SU-DHL-6 (cell line): ENCODE measurements around the gene SULT2B1.
A peak's percentile ranks its signal among the peaks of the same experiment; 100 is the strongest.

Experiments used
- H2AFZ ChIP-seq: fragments of 200-600 bp; sonication (generic); 2 replicates; pipeline ENCODE4 v1.6.1; 2014; ENCODE audit warnings: low read depth, mild to moderate bottlenecking, moderate library complexity, mixed read lengths, antibody characterized with exemption, low read length; ENCODE audit not compliant: severe bottlenecking
- H3F3A ChIP-seq: fragments of 200-600 bp; shearing (Covaris generic); 2 replicates; pipeline ENCODE4 v1.6.0; 2016; ENCODE audit warnings: antibody characterized with exemption, mild to moderate bottlenecking; ENCODE audit not compliant: insufficient read depth
- H3K27ac ChIP-seq: fragments of 200-600 bp; sonication (generic); 2 replicates; pipeline ENCODE4 v1.5.1; 2016; ENCODE audit warnings: low read depth, mild to moderate bottlenecking, low read length, moderate library complexity, mixed read lengths
- H3K27me3 ChIP-seq: fragments of 200-600 bp; sonication (generic), shearing (Covaris generic); 2 replicates; pipeline ENCODE4 v1.6.0; 2014; ENCODE audit warnings: mild to moderate bottlenecking, low read length
- H3K36me3 ChIP-seq: fragments of 200-600 bp; sonication (generic); 2 replicates; pipeline ENCODE4 v1.6.1; 2014; ENCODE audit warnings: mild to moderate bottlenecking, low read length, mixed read lengths
- H3K4me2 ChIP-seq: fragments of 300-600, 200-600 bp; shearing (Covaris generic), sonication (generic); 2 replicates; pipeline ENCODE4 v1.6.0; 2014; ENCODE audit warnings: low read length, low read depth, mild to moderate bottlenecking; ENCODE audit not compliant: poor library complexity, severe bottlenecking
- H3K4me3 ChIP-seq: fragments of 200-600 bp; sonication (generic); 2 replicates; pipeline ENCODE4 v1.5.1; 2014; ENCODE audit warnings: antibody characterized with exemption, low read length, mild to moderate bottlenecking, mixed read lengths; ENCODE audit not compliant: insufficient read depth, poor library complexity, severe bottlenecking
- H3K79me2 ChIP-seq: fragments of 200-600 bp; sonication (generic); 2 replicates; pipeline ENCODE4 v1.6.1; 2014; ENCODE audit warnings: mild to moderate bottlenecking, low read length, moderate library complexity; ENCODE audit not compliant: insufficient read depth
- H3K9ac ChIP-seq: fragments of 200-600 bp; sonication (generic); 2 replicates; pipeline ENCODE4 v1.7.0; 2014; ENCODE audit warnings: mild to moderate bottlenecking, low read length
- H3K9me2 ChIP-seq: fragments of 200-600 bp; sonication (generic); replicated peaks from 2 replicates; pipeline ENCODE4 v1.6.1; 2014; ENCODE audit warnings: low read length; ENCODE audit not compliant: insufficient read depth
- H3K9me3 ChIP-seq: fragments of 200-600 bp; sonication (generic); 2 replicates; pipeline ENCODE4 v1.6.1; 2014; ENCODE audit warnings: low read length, mixed read lengths; ENCODE audit not compliant: insufficient read depth
- H4K20me1 ChIP-seq: fragments of 200-600 bp; sonication (generic); 2 replicates; pipeline ENCODE4 v1.6.1; 2014; ENCODE audit warnings: low read depth, mild to moderate bottlenecking, antibody characterized with exemption, low read length, moderate library complexity, mixed read lengths
- EZH2phosphoT487 ChIP-seq: fragments of 200-600 bp; sonication (generic), shearing (Covaris generic); conservative IDR thresholded peaks from 2 replicates; pipeline ENCODE4 v1.6.1; 2018; ENCODE audit warnings: mild to moderate bottlenecking, antibody characterized with exemption, low read length, moderate library complexity, mixed read lengths
- TF ChIP-seq, protein P1 (sequence below): fragments of 200-600 bp; sonication (generic); IDR thresholded peaks from one replicate; pipeline ENCODE4 v1.5.1; 2017; ENCODE audit warnings: antibody characterized with exemption, mild to moderate bottlenecking, low read length, moderate library complexity; ENCODE audit not compliant: insufficient read depth, poor library complexity, severe bottlenecking

SULT2B1 gene

DNA sequence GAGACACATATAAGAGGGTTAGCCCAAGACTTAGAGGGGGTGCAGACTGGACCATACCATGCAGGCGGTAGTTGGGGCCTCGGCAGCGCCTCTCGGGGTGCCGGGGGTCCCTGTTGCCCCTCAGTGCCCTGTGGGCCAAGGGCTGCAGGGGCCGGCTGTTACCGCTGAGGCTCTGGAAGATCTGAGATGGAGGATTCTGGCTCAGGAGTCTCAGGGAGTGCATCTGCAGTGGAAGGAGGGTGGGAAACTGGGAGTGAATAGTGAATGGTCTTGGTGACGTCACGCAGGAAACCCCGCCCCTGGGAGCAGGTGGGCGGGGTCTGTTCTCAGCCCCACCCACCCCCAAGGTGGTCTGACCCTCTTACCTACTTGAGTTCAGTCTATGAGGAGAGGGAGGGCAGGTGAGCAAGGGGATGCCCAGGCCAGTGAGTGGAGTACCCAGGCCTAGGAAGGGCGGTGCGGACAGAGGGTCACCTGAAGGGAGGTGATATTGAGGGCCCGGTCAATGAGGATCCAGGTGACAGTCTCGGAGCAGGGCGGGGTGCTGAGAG is 86.9 kb downstream of the SULT2B1 start:
- H3F3A ChIP-seq: peaks cover 12% of the 10 kb centered on the region
- no peak overlapping the region for H2AFZ ChIP-seq
- no peaks in the 10 kb centered on the region for H3K79me2 ChIP-seq
- H3K9me2 ChIP-seq: no peaks in the 10 kb centered on the region
- no peak overlapping the region for H3K4me3 ChIP-seq
- H3K36me3 ChIP-seq: no peaks in the 10 kb centered on the region
- H3K27ac ChIP-seq: no peak overlapping the region
- H4K20me1 ChIP-seq: no peaks in the 10 kb centered on the region
- H3K9ac ChIP-seq: no peak overlapping the region
- H3K27me3 ChIP-seq: no peaks in the 10 kb centered on the region
- H3K9me3 ChIP-seq: no peaks in the 10 kb centered on the region
- H3K4me2 ChIP-seq: peak overlapping the region; percentile 72
- TF ChIP-seq, protein P1, sequence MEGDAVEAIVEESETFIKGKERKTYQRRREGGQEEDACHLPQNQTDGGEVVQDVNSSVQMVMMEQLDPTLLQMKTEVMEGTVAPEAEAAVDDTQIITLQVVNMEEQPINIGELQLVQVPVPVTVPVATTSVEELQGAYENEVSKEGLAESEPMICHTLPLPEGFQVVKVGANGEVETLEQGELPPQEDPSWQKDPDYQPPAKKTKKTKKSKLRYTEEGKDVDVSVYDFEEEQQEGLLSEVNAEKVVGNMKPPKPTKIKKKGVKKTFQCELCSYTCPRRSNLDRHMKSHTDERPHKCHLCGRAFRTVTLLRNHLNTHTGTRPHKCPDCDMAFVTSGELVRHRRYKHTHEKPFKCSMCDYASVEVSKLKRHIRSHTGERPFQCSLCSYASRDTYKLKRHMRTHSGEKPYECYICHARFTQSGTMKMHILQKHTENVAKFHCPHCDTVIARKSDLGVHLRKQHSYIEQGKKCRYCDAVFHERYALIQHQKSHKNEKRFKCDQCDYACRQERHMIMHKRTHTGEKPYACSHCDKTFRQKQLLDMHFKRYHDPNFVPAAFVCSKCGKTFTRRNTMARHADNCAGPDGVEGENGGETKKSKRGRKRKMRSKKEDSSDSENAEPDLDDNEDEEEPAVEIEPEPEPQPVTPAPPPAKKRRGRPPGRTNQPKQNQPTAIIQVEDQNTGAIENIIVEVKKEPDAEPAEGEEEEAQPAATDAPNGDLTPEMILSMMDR: no peak
- TF ChIP-seq EZH2phosphoT487: no peak

DNA sequence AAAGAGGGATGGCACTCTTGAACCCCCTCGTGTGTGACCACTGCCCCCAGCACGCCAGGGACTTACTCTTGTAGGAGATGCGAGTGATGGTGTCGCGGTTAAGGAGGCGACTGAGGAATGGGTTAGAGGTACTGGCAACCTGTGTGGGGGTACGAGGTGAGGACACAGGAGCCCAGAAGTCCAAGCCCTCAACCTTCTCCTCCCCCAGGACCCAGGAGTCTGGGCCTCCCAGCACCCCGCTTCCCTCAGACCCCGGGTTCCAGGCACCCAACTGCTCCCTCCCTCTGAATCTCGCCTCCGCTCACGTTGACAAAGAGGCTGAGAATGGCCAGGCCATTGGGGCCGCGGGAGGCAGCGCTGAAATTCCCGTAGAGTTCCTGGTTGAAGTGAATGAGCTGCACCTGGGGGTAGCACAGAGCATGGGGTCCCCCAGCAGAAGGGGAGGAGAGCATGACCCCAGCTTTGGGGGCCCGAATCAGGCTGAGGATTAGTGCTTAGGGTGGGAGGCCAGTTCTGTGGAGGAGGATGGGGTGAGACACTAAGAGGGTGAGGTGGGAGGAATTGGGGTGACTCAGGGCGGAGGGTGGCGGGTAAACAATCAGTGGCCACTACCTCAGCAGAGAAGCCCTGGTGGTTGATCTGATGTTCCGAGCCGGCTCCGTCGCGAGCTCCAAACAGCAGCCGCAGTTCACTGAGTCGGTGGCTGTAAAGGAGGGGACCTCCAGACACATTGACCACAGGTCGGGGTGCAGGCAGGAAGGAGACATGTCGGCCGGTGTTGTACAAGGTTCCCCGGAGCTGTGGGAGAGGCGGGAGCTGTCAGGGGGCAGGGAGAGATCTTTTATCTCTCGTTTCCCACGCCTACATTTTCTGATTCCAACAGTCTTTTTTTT is 87.8 kb downstream of the SULT2B1 start:
- H3K4me3 ChIP-seq: no peak overlapping the region
- H3K9me3 ChIP-seq: no peaks in the 10 kb centered on the region
- no peak overlapping the region for H3K27ac ChIP-seq
- H3K4me2 ChIP-seq: no peak overlapping the region
- H3K36me3 ChIP-seq: no peaks in the 10 kb centered on the region
- H3K9me2 ChIP-seq: no peaks in the 10 kb centered on the region
- no peak overlapping the region for H3K9ac ChIP-seq
- H3F3A ChIP-seq: peaks cover 12% of the 10 kb centered on the region
- TF ChIP-seq EZH2phosphoT487: no peak
- TF ChIP-seq, protein P1: no peak
- H3K79me2 ChIP-seq: no peaks in the 10 kb centered on the region
- no peaks in the 10 kb centered on the region for H3K27me3 ChIP-seq
- H4K20me1 ChIP-seq: no peaks in the 10 kb centered on the region
- H2AFZ ChIP-seq: no peak overlapping the region

DNA sequence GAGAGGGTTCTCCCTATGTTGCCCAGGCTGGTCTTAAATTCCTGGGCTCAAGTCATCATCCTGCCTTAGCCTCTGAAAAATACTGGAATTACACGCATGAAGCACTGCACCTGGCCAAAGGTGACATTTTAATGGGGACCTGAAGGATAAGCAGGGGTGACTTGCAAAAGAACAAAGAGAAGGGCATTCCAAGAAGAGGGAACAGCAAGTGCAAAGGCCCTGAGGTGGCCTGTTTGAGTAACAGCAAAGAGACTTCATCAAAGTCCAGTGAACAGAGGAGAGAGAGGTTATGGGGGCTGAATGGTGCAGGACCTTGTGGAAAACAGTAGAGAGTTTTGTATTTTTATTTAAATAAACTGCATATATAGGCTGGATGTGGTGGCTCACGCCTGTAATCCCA is 89.9 kb downstream of the SULT2B1 start:
- no peaks in the 10 kb centered on the region for H3K36me3 ChIP-seq
- H3K27ac ChIP-seq: no peak overlapping the region
- H3K27me3 ChIP-seq: no peaks in the 10 kb centered on the region
- no peaks in the 10 kb centered on the region for H3K79me2 ChIP-seq
- no peaks in the 10 kb centered on the region for H4K20me1 ChIP-seq
- no peak overlapping the region for H3K9ac ChIP-seq
- H2AFZ ChIP-seq: no peak overlapping the region
- TF ChIP-seq EZH2phosphoT487: no peak
- TF ChIP-seq, protein P1: no peak
- H3K9me3 ChIP-seq: no peaks in the 10 kb centered on the region
- H3K9me2 ChIP-seq: no peaks in the 10 kb centered on the region
- no peak overlapping the region for H3K4me2 ChIP-seq
- peaks cover 3% of the 10 kb centered on the region; the same call in 1 of the 2 replicates for H3F3A ChIP-seq
- H3K4me3 ChIP-seq: no peak overlapping the region
